Measurements from ENCODE around the gene KLRF2. TPM values are rescaled to one million over a fixed set of nuclear protein-coding genes. Genes with fewer than 3 reads are reported as not detected.
A peak's percentile ranks its signal among the peaks of the same experiment; 100 is the strongest.

Gene KLRF2
- total and polyA plus RNA-seq, 5 donors = not detected

- no peaks in the 10 kb centered on the region for H3K9me3 ChIP-seq (ENCODE audit: control insufficient read depth, low read length)
- no peak for DNase-seq
- no peak for ATAC-seq
- H3K27ac ChIP-seq (ENCODE audit: low read length) = no peak overlapping the region
- 84% methylated on average over 7 of the region's 7 CpGs for WGBS
- no peaks in the 10 kb centered on the region for H3K4me1 ChIP-seq (ENCODE audit: control insufficient read depth, insufficient read depth, low read length)
- no peaks in the 10 kb centered on the region for H3K27me3 ChIP-seq (ENCODE audit: control insufficient read depth, insufficient read depth)
- no peak overlapping the region for H3K4me3 ChIP-seq (ENCODE audit: low read length)
- intact Hi-C loops (cut with DNase I) = no loop called here
Measured at GRCh38 chr12:9910716-9911421, 29.6 kb downstream of the KLRF2 start.

GRCh38 chr12:9911708-9912107 is 30.4 kb downstream of the KLRF2 start:
- ATAC-seq (no peak), DNase-seq (no peak)
- Histone ChIP-seq H3K4me1 (ENCODE audit: control insufficient read depth, insufficient read depth, low read length) (no peaks in the 10 kb centered on the region), H3K27me3 (ENCODE audit: control insufficient read depth, insufficient read depth) (no peaks in the 10 kb centered on the region), H3K4me3 (ENCODE audit: low read length) (no peak overlapping the region), H3K27ac (ENCODE audit: low read length) (no peak overlapping the region), H3K9me3 (ENCODE audit: control insufficient read depth, low read length) (no peaks in the 10 kb centered on the region)
- intact Hi-C loops (cut with DNase I) = no loop called here

- H3K4me3 ChIP-seq (ENCODE audit: low read length) = no peak overlapping the region
- H3K4me1 ChIP-seq (ENCODE audit: control insufficient read depth, insufficient read depth, low read length) = no peaks in the 10 kb centered on the region
- ATAC-seq (no peak), DNase-seq (no peak)
- intact Hi-C loops (cut with DNase I) = no loop called here
- no peaks in the 10 kb centered on the region for H3K27me3 ChIP-seq (ENCODE audit: control insufficient read depth, insufficient read depth)
- H3K9me3 ChIP-seq (ENCODE audit: control insufficient read depth, low read length) = no peaks in the 10 kb centered on the region
- H3K27ac ChIP-seq (ENCODE audit: low read length) = no peak overlapping the region
- WGBS = 95% methylated on average over 3 of the region's 3 CpGs
Measured at GRCh38 chr12:9919443-9919842, 38.2 kb downstream of the KLRF2 start.

- intact Hi-C loops (cut with DNase I) = loop anchor here in 1 of 4 donors (10.0 kb wide), 2 partner anchors 106 to 176 kb away; no protein-coding TSS in a partner anchor
- Histone ChIP-seq H3K9me3 (ENCODE audit: control insufficient read depth, low read length) (no peaks in the 10 kb centered on the region), H3K27ac (ENCODE audit: low read length) (no peak overlapping the region), H3K27me3 (ENCODE audit: control insufficient read depth, insufficient read depth) (no peaks in the 10 kb centered on the region), H3K4me1 (ENCODE audit: control insufficient read depth, insufficient read depth, low read length) (no peaks in the 10 kb centered on the region), H3K4me3 (ENCODE audit: low read length) (no peak overlapping the region)
- ATAC-seq (no peak), DNase-seq (no peak)
- WGBS = 82% methylated on average over 10 of the region's 10 CpGs
Measured at GRCh38 chr12:9920451-9920850, 39.2 kb downstream of the KLRF2 start.

- Histone ChIP-seq H3K27ac (ENCODE audit: low read length) (no peak overlapping the region), H3K27me3 (ENCODE audit: control insufficient read depth, insufficient read depth) (no peaks in the 10 kb centered on the region), H3K9me3 (ENCODE audit: control insufficient read depth, low read length) (no peaks in the 10 kb centered on the region), H3K4me3 (ENCODE audit: low read length) (no peak overlapping the region), H3K4me1 (ENCODE audit: control insufficient read depth, insufficient read depth, low read length) (no peaks in the 10 kb centered on the region)
- intact Hi-C loops (cut with DNase I) = loop anchor here in 1 of 4 donors (10.0 kb wide), 2 partner anchors 108 to 178 kb away; no protein-coding TSS in a partner anchor
- 95% methylated on average over 1 of the region's 1 CpG for WGBS
- no peak for ATAC-seq
- DNase-seq = no peak
Measured at GRCh38 chr12:9922429-9922828, 41.1 kb downstream of the KLRF2 start.

- Histone ChIP-seq H3K27me3 (ENCODE audit: control insufficient read depth, insufficient read depth) (no peaks in the 10 kb centered on the region), H3K9me3 (ENCODE audit: control insufficient read depth, low read length) (no peaks in the 10 kb centered on the region), H3K4me3 (ENCODE audit: low read length) (peak overlapping the region; percentile 22), H3K27ac (ENCODE audit: low read length) (no peak overlapping the region), H3K4me1 (ENCODE audit: control insufficient read depth, insufficient read depth, low read length) (no peaks in the 10 kb centered on the region)
- WGBS = 13% methylated on average over 5 of the region's 5 CpGs
- intact Hi-C loops (cut with DNase I) = loop anchor here (5.0 to 10.0 kb wide), 5 partner anchors 111 to 181 kb away; no protein-coding TSS in a partner anchor
- no peak for DNase-seq
- ATAC-seq = peak; percentile 48 to 52
Measured at GRCh38 chr12:9925705-9926393, 44.6 kb downstream of the KLRF2 start.

GRCh38 chr12:9926876-9927275 is 45.6 kb downstream of the KLRF2 start:
- 92% methylated on average over 3 of the region's 3 CpGs for WGBS
- Histone ChIP-seq H3K9me3 (ENCODE audit: control insufficient read depth, low read length) (no peaks in the 10 kb centered on the region), H3K27me3 (ENCODE audit: control insufficient read depth, insufficient read depth) (no peaks in the 10 kb centered on the region), H3K4me3 (ENCODE audit: low read length) (no peak overlapping the region), H3K4me1 (ENCODE audit: control insufficient read depth, insufficient read depth, low read length) (no peaks in the 10 kb centered on the region), H3K27ac (ENCODE audit: low read length) (no peak overlapping the region)
- DNase-seq = no peak
- intact Hi-C loops (cut with DNase I) = loop anchor here (5.0 to 10.0 kb wide), 5 partner anchors 112 to 182 kb away; no protein-coding TSS in a partner anchor
- ATAC-seq = no peak

- no peak for ATAC-seq
- H3K27ac ChIP-seq (ENCODE audit: low read length) = no peak overlapping the region
- WGBS = 89% methylated on average over 3 of the region's 3 CpGs
- H3K4me1 ChIP-seq (ENCODE audit: control insufficient read depth, insufficient read depth, low read length) = no peaks in the 10 kb centered on the region
- H3K27me3 ChIP-seq (ENCODE audit: control insufficient read depth, insufficient read depth) = no peaks in the 10 kb centered on the region
- intact Hi-C loops (cut with DNase I) = loop anchor here (5.0 to 10.0 kb wide), 5 partner anchors 114 to 184 kb away; no protein-coding TSS in a partner anchor
- no peaks in the 10 kb centered on the region for H3K9me3 ChIP-seq (ENCODE audit: control insufficient read depth, low read length)
- no peak for DNase-seq
- H3K4me3 ChIP-seq (ENCODE audit: low read length) = no peak overlapping the region
Measured at GRCh38 chr12:9928607-9929006, 47.3 kb downstream of the KLRF2 start.

- no peaks in the 10 kb centered on the region for H3K27me3 ChIP-seq (ENCODE audit: control insufficient read depth, insufficient read depth)
Measured at GRCh38 chr12:9931245-9931644, 50.0 kb downstream of the KLRF2 start.

GRCh38 chr12:9932270-9932669 is 51.0 kb downstream of the KLRF2 start, which contains the start of gene CLEC2A:
TSS of gene CLEC2A (minus strand) at chr12:9932370. CDS start at chr12:9932329, 41 bp downstream.
- Histone ChIP-seq H3K27ac (ENCODE audit: low read length) (no peak within 1 kb of the TSS), H3K27me3 (ENCODE audit: control insufficient read depth, insufficient read depth) (no peaks in the 10 kb centered on the region), H3K9me3 (ENCODE audit: control insufficient read depth, low read length) (no peaks in the 10 kb centered on the region), H3K4me3 (ENCODE audit: low read length) (no peak within 1 kb of the TSS), H3K4me1 (ENCODE audit: control insufficient read depth, insufficient read depth, low read length) (no peaks in the 10 kb centered on the region)
- 81% methylated on average over 6 of the region's 6 CpGs for WGBS
- DNase-seq (no peak), ATAC-seq (no peak)
- intact Hi-C loops (cut with DNase I) = no loop called here

More at GRCh38 chr12:9931245-9931644, 50.0 kb downstream of the KLRF2 start:
- H3K4me3 ChIP-seq (ENCODE audit: low read length) = no peak overlapping the region
- no peak overlapping the region for H3K27ac ChIP-seq (ENCODE audit: low read length)
- H3K9me3 ChIP-seq (ENCODE audit: control insufficient read depth, low read length) = no peaks in the 10 kb centered on the region
- WGBS = 63% methylated on average over 3 of the region's 3 CpGs
- ATAC-seq (no peak), DNase-seq (no peak)
- intact Hi-C loops (cut with DNase I) = no loop called here
- no peaks in the 10 kb centered on the region for H3K4me1 ChIP-seq (ENCODE audit: control insufficient read depth, insufficient read depth, low read length)

- no peaks in the 10 kb centered on the region for H3K4me1 ChIP-seq (ENCODE audit: control insufficient read depth, insufficient read depth, low read length)
- intact Hi-C loops (cut with DNase I) = no loop called here
- H3K9me3 ChIP-seq (ENCODE audit: control insufficient read depth, low read length) = no peaks in the 10 kb centered on the region
- ATAC-seq (no peak), DNase-seq (no peak)
- 76% methylated on average over 2 of the region's 2 CpGs for WGBS
- no peak overlapping the region for H3K4me3 ChIP-seq (ENCODE audit: low read length)
- no peak overlapping the region for H3K27ac ChIP-seq (ENCODE audit: low read length)
- no peaks in the 10 kb centered on the region for H3K27me3 ChIP-seq (ENCODE audit: control insufficient read depth, insufficient read depth)
Measured at GRCh38 chr12:9933958-9934357, 52.7 kb downstream of the KLRF2 start.

Measured in right cardiac atrium (tissue), 5 donors.